T-helper 2 cell treated with Interferon-gamma antibody and Interleukin-4, amounts not matched to agents 100 ng/mL and 5 ng/mL, for 36 hours (primary cell): ENCODE measurements around the gene TRMT1. TPM values are rescaled to one million over a fixed set of nuclear protein-coding genes. Genes with fewer than 3 reads are reported as not detected.

Experiments
- intact Hi-C: fragments of 100-400 bp; cut with micrococcal nuclease; formaldehyde crosslinking; loops from one replicate; pipeline ENCODE4 v1.15.1; 2023
- total RNA-seq: library from RNA; stranded (reverse); gene quantifications from 2 replicates; pipeline ENCODE4 v1.2.3, GENCODE V29; 2022

TRMT1 gene
- total RNA-seq, 1 donor from 2014 or later: 68.0 TPM

GRCh38 chr19:13103581-13104359, 12.8 kb downstream of the TRMT1 start:
- intact Hi-C loops: no loop called here

DNA sequence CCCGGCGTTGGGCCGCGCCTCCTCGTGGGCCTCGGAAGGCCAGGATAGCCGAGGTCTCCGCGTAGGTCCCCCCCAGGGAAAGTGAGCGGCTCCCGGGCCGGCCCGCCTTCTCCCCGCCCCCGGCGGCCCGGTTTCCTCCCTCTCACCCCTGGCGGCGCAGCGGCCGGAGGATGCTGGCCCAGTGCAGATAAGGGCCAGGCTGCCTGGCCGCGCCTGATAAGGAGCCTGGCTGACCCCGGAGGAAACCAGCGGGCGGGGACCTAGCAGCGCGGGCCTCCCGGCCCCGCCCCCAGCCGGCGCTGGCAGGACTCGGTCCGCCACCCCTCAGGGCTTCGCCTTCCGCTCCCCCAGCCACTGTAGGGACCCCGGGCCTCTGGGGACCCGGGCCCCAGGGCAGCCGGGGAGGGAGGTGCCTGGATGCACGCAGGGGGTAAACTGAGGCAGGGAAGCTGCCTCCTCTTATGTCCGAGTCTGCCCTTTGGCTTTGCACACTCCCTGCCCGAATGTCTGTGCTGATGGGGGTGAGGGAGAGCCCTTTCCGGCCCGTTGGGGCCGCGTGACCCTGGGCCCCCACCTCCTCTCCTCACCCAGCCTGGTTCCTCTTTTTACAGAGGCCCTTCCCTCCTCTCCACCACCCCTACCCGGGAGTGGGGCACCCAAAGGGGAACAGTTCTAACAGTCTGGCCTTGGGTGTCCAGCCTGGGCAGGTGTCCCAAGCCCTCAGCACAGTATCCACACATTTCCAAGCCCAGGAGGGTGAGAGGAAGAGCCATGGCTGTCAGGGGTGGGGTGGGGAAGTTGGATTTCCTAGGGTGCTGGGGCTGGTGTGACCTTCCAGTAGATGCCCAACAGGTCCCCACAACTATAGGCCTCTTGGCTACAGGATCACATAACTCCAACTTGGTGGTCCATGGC, 13.6 kb downstream of the TRMT1 start, which contains the start of gene LYL1:
LYL1 (minus strand) TSS at position 193 of the 915 bp plus-strand sequence. CDS start 1,687 bp downstream, outside the sequence.
- intact Hi-C loops: no loop called here

DNA sequence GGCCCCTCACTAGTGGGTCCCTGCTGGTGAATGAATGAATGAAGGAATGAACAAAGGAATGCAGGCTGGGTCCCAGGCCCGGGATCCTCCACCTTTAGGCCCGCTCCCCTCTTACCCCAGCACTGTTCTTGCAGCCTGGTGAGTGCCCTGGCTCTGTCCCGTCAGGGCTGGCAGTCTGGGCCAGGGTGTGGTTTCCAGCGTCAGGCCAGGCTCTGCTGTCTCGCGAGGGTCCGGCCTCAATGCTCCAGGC, 14.2 kb downstream of the TRMT1 start:
- intact Hi-C loops: no loop called here

- intact Hi-C loops: loop anchor here (2.0 kb wide), 1 partner anchor 15 kb away; the partner anchor contains the start of gene TRMT1
Observed at GRCh38 chr19:13101590-13102415, 14.7 kb downstream of the TRMT1 start.

DNA sequence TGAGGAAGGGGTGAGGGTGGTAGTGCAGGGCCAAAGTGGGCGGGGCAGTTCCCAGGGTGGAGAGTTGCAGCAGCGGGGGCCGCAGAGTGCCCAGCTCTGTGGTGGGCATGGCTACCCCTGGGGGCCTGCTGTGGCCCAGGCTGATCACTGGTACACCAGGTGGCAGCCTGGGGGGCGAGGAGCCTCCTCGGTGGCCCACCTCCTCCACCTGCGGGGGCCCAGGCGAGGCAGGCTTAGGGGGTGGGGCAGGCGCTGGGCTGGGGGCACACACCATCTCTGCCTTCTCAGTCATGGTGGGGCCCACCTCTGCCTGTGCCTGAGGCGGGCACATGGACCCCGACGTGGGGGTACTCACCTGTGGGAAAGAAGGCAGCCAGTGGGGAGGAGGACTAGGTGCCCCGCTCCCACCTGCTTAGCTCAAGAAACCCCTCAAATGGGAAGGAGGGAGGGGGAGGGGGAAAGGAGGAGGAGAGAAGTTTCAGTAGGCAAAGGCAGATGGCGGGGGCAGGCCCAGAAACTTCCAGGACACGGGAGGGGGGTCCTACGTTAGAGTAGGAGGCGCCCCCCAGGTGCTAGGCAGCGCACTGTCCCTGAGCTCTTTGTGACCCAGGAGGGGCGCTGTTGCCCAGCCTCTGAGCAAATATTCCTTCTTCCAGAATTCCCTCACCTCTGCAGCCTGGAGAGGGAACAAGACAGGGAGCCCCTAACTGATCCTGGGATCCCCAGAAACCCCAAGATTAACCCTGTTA, 15.5 kb downstream of the TRMT1 start:
- intact Hi-C loops: loop anchor here (2.0 kb wide), 1 partner anchor 16 kb away; the partner anchor contains the start of gene TRMT1

- intact Hi-C loops: loop anchor here (2.0 kb wide), 1 partner anchor 17 kb away; the partner anchor contains the start of gene TRMT1
Observed at GRCh38 chr19:13100031-13100588, 16.4 kb downstream of the TRMT1 start.

DNA sequence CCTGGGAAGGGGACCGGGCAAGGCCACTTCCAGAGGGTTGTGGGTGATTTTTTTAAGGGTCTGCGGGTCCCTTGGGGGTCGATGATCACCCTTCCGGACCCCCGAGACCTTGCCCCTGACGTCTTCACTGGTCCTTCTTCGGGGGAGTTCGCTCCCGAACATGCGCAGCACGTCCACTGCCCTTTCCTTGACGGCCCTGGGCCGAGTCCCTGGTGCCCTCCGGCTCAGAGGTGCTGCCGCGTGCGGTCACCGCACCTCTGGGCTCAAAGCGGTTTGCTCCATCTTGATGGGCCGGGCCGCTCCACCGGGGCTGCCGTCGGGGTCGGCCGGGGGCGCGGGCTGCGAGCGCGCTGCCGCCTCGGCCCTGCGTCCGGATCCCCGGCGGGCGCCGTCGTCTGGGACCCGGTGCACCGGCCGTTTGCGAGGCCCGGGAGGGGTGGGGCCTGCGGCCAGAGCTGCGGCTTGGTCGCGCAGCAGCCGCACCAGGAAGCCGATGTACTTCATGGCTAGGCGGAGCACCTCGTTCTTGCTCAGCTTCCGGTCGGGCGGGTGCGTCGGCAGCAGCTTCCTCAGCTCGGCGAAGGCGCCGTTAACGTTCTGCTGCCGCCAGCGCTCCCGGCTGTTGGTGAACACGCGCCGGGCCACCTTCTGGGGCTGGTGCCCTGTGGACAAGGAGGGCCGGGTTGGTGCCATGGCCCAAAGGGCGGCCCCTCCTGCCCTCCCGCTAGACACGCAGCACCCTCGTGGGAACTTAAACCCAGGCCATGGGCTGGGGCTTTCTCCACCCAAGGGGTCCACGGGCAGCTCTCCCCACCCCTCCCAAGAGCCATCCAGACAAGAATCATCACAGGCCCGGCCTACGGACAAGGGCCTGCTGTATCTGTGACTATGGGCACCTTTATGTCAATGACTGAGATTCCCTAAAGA, 17.2 kb downstream of the TRMT1 start:
- intact Hi-C loops: loop anchor here (2.0 kb wide), 1 partner anchor 39 kb away; no protein-coding TSS in a partner anchor

- intact Hi-C loops: loop anchor here (1.0 to 2.0 kb wide), 2 partner anchors 38 to 54 kb away; no protein-coding TSS in a partner anchor
Observed at GRCh38 chr19:13098277-13099072, 18.1 kb downstream of the TRMT1 start.

GRCh38 chr19:13097463-13098258, 18.9 kb downstream of the TRMT1 start:
- intact Hi-C loops: loop anchor here (1.0 to 2.0 kb wide), 2 partner anchors 37 to 55 kb away; no protein-coding TSS in a partner anchor

DNA sequence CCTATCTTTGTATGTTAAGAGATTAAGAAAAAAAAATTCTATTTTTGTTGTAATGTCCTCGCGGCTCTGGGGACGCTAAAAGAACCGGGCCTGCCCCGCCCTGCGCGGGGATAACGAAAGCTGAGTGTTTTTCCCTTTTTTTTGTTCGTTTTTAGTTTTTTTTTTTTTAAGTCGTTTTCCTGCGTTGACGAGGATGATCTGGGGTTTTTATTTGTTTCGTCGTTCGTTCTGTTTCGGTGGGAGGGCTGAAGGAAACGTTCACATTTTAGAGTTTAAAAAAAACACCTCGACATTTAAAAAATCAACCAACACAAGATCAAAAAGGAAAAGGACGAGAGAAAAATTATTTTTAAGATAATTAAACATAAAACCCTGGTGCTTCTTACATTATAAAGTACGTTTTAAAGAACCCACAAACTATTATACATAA, 19.5 kb downstream of the TRMT1 start:
- intact Hi-C loops: no loop called here

- intact Hi-C loops: no loop called here
Observed at GRCh38 chr19:13095934-13096927, 20.3 kb downstream of the TRMT1 start.

DNA sequence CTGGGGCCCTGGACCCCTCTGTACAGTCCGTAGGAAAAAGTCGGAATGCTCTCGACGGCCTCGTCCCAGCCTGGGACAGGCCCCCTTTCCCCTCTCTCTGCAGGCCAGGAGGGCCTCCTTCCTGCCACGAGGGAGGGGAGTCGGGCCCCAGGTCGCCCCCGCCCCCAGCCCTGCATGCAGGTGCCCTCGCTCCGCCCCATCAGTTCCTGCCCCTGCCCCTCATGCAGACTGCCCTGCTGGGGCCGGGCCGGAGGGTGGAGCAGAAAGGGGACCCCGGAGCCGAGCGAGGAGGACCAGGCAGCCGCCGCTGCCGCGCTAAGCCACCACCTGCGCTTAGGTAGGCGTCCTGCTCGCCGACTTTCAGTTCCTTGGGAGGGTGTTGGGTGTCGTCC, 21.2 kb downstream of the TRMT1 start:
- intact Hi-C loops: no loop called here

- intact Hi-C loops: loop anchor here (1.0 kb wide), 1 partner anchor 118 kb away; no protein-coding TSS in a partner anchor
Observed at GRCh38 chr19:13094771-13095392, 21.7 kb downstream of the TRMT1 start.

- intact Hi-C loops: loop anchor here (1.0 kb wide), 1 partner anchor 117 kb away; no protein-coding TSS in a partner anchor
Observed at GRCh38 chr19:13094106-13094504, 22.4 kb downstream of the TRMT1 start.

GRCh38 chr19:13093407-13094105, 23.0 kb downstream of the TRMT1 start:
- intact Hi-C loops: loop anchor here (1.0 kb wide), 2 partner anchors 110 to 116 kb away; no protein-coding TSS in a partner anchor
